Mesothelial cell of epicardium (in vitro differentiated cells): ENCODE data around the gene PCARE. TPM values are rescaled to one million over a fixed set of nuclear protein-coding genes. Genes with fewer than 3 reads are reported as not detected.

Experiments used
- DNase-seq, 2 experiments: peaks; one replicate each; pipeline ENCODE4 v3.0.0; 2021; ENCODE audit warnings: low spot score in 2 of 2; ENCODE audit not compliant: unreplicated experiment in 2 of 2
- H3K27ac Mint-ChIP-seq: 2 replicates; pipeline ENCODE4 v1.8.0; 2021; ENCODE audit warnings: mixed read lengths
- H3K27me3 Mint-ChIP-seq: 2 replicates; pipeline ENCODE4 v1.8.0; 2021; ENCODE audit warnings: low read depth, mixed read lengths
- H3K36me3 Mint-ChIP-seq: 2 replicates; pipeline ENCODE4 v1.8.0; 2021; ENCODE audit warnings: mixed read lengths
- H3K4me1 Mint-ChIP-seq: 2 replicates; pipeline ENCODE4 v1.8.0; 2021; ENCODE audit warnings: mixed read lengths
- H3K4me3 Mint-ChIP-seq: 2 replicates; pipeline ENCODE4 v1.8.0; 2021; ENCODE audit warnings: mild to moderate bottlenecking, moderate library complexity, mixed read lengths
- H3K9me3 Mint-ChIP-seq: 2 replicates; pipeline ENCODE4 v1.8.0; 2021; ENCODE audit warnings: mixed read lengths
- total RNA-seq: library from RNA; stranded (reverse); gene quantifications from 3 replicates; pipeline ENCODE4 v1.2.1, GENCODE V29; 2021
- TF ChIP-seq, protein P1 (sequence below): fragments of 200-600 bp; sonication (generic); IDR thresholded peaks from one replicate; pipeline ENCODE4 v1.5.0; 2021; ENCODE audit warnings: antibody characterized with exemption; ENCODE audit not compliant: unreplicated experiment

The PCARE gene
- total RNA-seq, 1 donor from 2014 or later: 0.22 TPM

DNA sequence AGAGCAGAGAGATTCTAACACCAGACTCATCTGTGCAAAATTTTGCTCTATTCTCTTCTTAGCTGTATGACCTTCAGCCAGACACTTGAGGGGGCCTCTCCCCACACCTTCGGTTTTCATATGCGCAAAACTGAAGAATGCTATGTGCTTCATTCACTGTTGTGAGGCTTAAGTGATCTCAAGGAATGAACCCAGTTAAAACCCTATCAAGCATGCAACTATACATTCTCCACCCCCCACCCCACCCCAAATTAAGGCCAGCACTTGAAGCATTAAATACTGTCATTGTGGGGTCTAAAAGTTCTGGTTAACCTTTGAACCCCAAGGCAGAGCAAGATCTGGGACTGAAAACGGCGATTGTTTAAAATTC, 10.0 kb downstream of the PCARE start:
- TF ChIP-seq, protein P1, sequence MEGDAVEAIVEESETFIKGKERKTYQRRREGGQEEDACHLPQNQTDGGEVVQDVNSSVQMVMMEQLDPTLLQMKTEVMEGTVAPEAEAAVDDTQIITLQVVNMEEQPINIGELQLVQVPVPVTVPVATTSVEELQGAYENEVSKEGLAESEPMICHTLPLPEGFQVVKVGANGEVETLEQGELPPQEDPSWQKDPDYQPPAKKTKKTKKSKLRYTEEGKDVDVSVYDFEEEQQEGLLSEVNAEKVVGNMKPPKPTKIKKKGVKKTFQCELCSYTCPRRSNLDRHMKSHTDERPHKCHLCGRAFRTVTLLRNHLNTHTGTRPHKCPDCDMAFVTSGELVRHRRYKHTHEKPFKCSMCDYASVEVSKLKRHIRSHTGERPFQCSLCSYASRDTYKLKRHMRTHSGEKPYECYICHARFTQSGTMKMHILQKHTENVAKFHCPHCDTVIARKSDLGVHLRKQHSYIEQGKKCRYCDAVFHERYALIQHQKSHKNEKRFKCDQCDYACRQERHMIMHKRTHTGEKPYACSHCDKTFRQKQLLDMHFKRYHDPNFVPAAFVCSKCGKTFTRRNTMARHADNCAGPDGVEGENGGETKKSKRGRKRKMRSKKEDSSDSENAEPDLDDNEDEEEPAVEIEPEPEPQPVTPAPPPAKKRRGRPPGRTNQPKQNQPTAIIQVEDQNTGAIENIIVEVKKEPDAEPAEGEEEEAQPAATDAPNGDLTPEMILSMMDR: no peak
- Mint-ChIP-seq H3K27me3 (peaks cover 1% of the 10 kb centered on the region), H3K9me3 (no peaks in the 10 kb centered on the region), H3K4me3 (no peak overlapping the region), H3K36me3 (no peaks in the 10 kb centered on the region), H3K4me1 (peaks cover 57% of the 10 kb centered on the region), H3K27ac (no peak overlapping the region)
- no peak for DNase-seq

DNA sequence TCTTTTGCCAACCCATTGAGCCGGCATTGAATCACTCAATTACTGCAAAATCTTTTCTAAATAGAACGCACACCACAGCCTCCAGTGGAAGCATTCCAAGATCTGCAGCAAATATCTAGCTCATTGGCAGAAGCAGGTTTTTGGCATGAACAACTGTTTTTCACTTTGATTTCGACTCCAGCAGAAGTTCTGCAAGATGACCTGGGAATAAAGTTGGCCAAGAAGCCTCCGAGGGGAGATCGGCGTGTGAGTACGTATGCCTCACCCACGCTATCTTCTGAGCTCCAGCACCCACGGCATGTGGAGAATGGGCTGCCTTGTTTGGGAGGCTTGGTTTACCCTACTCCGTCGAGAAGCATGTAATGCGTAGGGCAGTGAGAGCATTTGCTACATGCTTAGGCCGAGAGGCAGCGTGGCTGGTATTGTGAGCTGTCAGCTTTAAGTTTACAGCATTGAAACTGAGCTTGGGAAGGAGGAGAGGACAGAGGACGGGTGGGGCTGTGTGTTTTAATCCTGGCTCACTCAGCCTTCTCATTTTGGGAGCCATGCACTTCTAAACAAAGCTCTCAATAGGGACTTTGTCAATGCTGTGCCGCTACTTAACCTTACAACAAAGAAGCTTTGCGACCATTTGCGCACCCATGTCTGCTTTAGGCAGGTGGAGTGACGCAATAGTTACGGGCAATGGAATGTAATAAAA, 10.5 kb downstream of the PCARE start:
- Mint-ChIP-seq H3K4me3 (no peak overlapping the region), H3K27me3 (peaks cover 1% of the 10 kb centered on the region), H3K27ac (no peak overlapping the region), H3K36me3 (no peaks in the 10 kb centered on the region), H3K4me1 (peaks cover 52% of the 10 kb centered on the region), H3K9me3 (no peaks in the 10 kb centered on the region)
- TF ChIP-seq, protein P1: no peak
- DNase-seq: no peak

DNA sequence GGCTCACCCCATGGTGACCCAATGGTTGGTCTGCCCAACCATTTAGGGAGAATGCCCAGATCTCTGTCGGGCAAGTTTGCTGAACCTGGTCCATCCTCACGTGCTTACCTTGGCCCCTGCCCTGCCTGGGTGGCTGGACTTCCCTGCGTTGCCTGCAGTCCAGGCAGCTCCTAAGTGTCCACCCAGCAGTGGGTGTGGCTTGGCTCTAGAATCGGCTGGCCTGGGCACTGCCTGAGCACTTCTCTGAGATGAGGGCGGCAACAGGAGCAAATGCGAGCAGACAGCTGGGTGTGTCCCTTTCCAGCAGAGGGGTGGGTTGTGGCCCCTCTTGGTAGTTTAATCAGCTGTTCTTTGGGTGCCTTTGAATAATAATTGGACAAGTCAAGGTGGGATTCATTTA, 11.3 kb downstream of the PCARE start:
- peaks cover 1% of the 10 kb centered on the region for H3K27me3 Mint-ChIP-seq
- TF ChIP-seq, protein P1: no peak
- H3K9me3 Mint-ChIP-seq: no peaks in the 10 kb centered on the region
- peaks cover 45% of the 10 kb centered on the region for H3K4me1 Mint-ChIP-seq
- DNase-seq: no peak
- no peak overlapping the region for H3K4me3 Mint-ChIP-seq
- H3K27ac Mint-ChIP-seq: no peak overlapping the region
- H3K36me3 Mint-ChIP-seq: no peaks in the 10 kb centered on the region

DNA sequence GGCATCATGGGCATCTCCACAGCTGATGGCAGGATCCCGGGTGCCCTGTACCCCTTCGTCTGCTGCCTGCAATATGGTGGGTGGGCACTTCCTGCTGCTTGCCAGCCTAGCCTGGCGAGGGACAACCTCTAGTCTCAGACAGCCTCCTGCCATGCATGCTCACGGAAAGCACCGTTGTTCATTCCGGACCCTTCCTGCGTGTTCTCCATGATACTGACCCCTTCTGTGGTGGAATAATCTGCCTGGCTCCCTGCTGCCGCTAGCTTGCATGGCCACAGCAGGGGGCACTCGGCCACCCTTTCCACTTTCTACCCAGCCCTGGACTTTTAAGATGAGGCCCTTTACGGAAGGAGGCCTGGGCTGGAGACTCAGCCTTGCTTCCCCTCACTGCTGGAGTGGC, 12.0 kb downstream of the PCARE start:
- TF ChIP-seq, protein P1: no peak
- H3K36me3 Mint-ChIP-seq: no peaks in the 10 kb centered on the region
- H3K27me3 Mint-ChIP-seq: peaks cover 1% of the 10 kb centered on the region
- peaks cover 41% of the 10 kb centered on the region for H3K4me1 Mint-ChIP-seq
- no peak overlapping the region for H3K27ac Mint-ChIP-seq
- no peak overlapping the region for H3K4me3 Mint-ChIP-seq
- DNase-seq: no peak
- no peaks in the 10 kb centered on the region for H3K9me3 Mint-ChIP-seq

DNA sequence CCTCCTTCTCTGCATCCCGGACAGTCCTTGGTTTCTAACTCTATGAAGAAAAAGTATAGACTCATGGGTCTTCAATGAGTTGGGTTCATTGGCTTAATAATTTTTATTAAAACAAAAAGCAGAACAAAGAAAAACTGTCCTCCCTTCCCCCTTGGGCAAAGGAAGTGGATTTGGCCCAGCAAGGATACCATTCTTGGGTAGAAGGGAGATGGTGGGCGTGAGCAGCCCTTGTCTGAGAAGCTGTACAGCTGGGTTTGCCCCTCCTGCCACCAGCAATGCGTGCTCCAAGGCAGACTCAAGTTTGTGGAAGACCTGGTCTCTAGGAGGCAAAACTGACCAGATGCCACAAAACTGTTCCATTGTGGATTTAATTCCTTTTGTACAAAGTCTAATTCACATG, 12.7 kb downstream of the PCARE start:
- Mint-ChIP-seq H3K4me3 (no peak overlapping the region), H3K4me1 (peaks cover 41% of the 10 kb centered on the region), H3K36me3 (no peaks in the 10 kb centered on the region), H3K9me3 (no peaks in the 10 kb centered on the region), H3K27me3 (peaks cover 1% of the 10 kb centered on the region), H3K27ac (no peak overlapping the region)
- TF ChIP-seq, protein P1: no peak
- DNase-seq: no peak
